GM18861 (cell line): ENCODE measurements around the gene PABPN1L.

ENCODE experiments used
- ATAC-seq: cut with Tn5 transposase; IDR thresholded peaks from one replicate; pipeline ENCODE4 v1.9.1; 2021; ENCODE audit not compliant: unreplicated experiment

The PABPN1L gene

GRCh38 chr16:88853325-88853941, 13.0 kb downstream of the PABPN1L start:
- no peak for ATAC-seq

DNA sequence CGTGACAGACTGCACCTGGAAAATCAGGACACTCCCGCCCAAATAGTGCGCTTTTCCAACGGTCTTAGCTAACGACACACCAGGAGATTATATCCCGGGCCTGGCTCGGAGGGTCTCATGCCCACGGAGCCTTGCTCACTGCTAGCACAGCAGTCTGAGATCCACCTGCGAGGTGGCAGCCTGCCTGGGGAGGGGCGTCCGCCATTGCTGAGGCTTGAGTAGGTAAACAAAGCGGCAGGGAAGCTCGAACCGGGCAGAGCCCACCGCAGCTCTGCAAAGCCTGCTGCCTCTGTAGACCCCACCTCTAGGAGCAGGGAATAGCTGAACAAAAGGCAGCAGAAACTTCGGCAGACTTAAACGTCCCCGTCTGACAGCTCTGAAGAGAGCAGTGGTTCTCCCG, 14.8 kb downstream of the PABPN1L start:
- ATAC-seq = no peak

GRCh38 chr16:88850531-88851199, 15.8 kb downstream of the PABPN1L start:
- ATAC-seq = no peak

GRCh38 chr16:88848557-88848956, 17.9 kb downstream of the PABPN1L start:
- no peak for ATAC-seq

DNA sequence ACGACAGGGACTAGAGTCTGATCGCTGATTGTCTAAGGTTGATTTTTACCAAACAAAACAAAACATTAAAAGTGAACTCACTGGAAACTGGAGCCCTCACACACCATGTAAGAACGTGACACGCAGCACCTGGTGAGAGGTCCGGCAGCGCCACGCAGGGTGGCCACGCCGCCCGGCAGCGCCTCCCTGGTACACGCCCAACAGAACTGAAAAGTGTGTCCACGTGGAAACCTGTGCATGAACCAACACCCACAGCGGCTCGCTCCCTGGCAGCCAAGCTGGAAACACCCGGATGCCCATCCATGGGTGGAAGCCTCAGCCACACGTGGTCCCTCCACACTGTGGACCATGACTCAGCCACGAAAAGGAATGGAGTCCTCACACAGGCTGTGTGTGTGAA, 18.8 kb downstream of the PABPN1L start:
- ATAC-seq = no peak

DNA sequence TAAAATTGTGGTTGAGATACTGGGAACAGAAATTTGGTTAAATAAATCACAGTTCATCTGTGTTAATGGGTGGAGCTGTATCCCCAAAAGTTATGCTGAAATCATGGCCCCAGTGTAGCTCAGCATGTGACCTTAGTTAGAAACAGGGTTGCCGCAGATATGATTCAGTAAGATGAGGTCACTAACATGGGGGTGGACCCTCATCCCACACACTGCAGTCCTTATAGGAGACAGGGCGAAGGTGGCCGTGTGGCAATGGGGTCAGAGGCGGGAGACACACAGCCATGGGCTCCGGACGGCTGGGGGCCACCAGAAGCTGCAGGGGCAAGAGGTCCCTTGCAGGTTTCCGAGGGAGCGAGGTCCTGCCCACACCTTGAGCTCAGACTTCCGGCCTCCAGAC, 20.4 kb downstream of the PABPN1L start:
- no peak for ATAC-seq

DNA sequence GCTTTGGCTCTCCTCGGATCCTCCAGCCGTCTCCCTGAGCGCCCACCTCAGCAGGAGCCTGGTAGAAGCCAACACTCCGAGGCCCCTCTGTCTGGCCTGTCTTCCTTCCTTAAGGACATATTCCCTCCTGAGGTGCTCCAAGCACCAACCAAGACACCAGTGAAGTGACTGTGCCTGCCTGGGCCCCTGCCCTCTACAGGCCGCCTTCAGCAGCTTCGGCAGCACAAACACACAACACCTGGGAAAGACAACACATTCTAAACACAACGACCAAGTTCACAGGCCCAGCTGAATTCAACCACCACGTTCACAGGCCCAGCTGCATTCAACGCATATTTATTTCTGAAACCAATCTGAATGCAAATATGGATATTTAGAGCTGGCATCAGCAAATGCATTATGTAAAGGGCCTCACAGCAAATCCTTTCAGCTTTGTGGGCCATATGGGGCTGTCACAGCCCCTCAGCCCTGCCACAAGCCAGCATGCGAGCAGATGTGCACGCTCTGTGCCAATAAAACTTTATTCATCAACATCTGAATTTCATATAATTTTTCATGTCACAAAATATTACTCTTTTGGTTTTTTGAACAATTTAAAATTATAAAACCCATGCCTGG, 21.9 kb downstream of the PABPN1L start:
- ATAC-seq = no peak

DNA sequence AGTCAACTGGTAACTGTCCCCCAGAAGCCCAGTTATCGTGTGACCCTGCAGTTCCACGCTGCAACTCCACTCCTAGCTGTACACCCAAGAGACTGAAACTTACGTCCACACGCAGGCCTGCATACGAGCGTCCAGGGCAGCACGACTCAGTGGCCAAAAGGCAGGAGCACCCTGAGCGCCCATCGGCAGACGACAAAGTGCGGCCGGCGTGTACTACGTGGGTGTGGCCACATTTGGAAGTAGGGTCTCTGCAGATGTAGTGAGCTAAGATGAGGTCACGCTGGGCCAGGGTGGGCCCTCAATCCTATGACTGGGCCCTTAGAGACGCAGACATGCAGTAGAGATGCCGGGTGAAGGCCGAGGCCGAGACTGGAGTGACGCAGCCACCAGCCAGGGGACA, 23.2 kb downstream of the PABPN1L start:
- no peak for ATAC-seq

DNA sequence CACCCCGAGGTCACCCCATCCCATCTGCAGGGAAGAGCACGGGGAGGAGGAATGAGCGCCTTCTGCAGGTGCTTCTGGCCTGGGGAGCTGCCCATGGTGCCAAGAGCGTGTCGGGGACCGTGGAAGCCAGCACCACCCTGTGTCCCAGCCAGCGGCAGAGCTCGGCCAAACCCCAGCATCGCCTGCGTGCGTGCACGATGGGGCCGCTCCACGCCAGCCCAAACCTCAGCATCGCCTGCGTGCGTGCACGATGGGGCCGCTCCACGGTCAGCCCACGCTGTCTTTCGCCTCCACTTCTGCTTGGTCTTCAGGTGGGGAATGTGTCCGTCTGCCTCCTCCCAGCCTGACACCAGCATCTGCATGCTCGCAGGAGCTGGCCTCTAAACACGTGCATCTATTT, 23.7 kb downstream of the PABPN1L start:
- no peak for ATAC-seq

DNA sequence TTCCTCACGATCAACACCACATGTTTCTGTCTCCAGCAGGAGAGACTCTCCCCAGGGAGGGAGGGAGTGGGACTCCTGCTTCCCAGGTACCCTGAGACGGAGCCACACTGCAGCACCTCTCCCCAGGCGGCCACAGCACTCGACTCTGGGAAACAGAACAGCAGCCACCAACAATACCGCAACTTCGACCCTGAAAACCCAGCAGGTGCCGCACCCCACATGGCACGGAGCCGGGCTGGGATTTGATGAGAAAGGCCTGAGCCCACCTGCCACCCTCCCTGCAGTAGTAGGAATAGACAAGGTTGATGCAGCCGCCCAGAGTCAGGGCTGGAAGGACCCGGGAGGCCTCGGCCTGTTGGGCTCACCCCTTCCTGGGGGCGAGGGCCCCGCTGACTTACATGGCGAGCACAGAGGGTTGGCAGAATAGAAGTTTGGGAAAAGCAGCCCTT, 24.1 kb downstream of the PABPN1L start:
- ATAC-seq = no peak

DNA sequence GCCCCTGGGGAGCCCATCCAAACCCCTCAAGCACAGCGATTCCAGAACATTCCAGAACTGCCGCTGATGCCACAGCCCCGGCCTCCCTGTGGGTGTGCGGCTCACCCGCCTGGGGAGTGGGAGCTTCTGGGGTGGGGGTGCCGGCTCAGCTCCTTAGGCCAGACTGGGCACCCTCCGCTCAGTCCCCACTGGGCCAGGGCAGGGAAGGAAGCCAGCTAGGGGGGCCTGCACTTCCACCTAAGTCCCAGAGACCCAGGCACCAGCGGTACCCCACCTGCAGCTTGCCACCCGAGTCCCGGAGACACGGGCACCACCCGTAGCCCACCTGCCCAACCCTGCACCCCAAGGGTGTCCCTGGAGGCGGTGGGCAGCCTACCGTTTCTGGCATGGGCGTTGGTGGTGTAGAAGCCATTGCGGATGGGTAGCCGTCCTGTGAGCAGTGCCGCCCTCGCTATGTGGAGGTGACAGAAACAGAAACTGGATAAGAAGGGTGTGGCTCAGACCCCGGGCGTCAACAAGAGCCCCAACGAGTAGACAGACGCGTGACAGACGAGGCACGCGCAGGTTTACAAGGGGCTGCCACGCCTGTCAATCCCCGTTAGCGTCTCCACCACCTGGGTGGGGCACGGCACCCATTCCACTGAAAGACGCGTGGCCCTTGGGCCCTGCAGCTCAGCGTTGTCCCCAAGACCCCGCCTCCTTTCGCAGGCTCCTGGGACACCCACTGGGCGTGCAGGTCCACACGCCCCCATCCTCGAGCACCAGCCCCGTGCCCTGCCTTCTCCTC, 24.7 kb downstream of the PABPN1L start:
- ATAC-seq = no peak

GRCh38 chr16:88840600-88841215, 25.8 kb downstream of the PABPN1L start:
- no peak for ATAC-seq

GRCh38 chr16:88839745-88840599, 26.5 kb downstream of the PABPN1L start:
- ATAC-seq = no peak

DNA sequence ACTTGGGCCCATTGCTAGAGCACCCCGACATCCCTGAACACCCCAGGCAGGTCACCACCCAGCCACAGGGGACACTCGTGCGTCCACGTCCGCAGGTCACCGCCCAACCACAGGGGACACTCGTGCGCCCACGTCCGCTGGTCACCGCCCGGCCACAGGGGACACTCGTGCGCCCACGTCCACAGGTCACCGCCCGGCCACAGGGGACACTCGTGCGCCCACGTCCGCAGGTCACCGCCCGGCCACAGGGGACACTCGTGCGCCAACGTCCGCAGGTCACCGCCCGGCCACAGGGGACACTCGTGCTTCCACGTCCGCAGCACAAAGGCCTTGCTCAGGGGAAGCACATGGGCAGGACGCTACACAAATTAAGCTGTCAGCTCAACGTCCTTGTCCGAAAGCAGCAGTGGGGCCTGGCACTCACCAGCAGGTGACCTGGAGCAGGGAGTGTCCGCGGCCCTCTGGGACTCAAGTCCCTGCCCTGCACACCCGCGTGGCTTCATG, 27.4 kb downstream of the PABPN1L start:
- no peak for ATAC-seq

GRCh38 chr16:88838566-88838965, 27.9 kb downstream of the PABPN1L start:
- no peak for ATAC-seq

- ATAC-seq = no peak
Measured at GRCh38 chr16:88837806-88838205, 28.7 kb downstream of the PABPN1L start.

DNA sequence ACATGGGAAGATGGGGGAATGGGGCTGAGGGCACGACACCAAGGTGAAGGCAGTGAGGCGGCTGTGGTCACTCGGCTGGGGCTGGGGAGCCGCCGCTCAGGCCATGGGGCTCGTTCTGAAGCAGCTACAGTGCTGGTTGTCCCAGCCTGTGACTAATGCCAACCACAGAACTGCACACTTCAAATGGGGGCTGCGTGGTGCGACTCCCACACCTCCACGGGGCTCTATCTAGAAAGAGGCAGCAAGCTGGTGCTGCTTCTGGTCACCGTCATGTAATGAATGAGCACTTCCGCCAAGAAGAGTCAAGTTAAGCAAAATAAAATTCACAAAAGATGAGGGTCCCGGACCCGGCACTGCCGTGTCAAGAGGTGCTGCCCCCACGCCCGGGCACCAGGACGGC, 29.7 kb downstream of the PABPN1L start:
- no peak for ATAC-seq

DNA sequence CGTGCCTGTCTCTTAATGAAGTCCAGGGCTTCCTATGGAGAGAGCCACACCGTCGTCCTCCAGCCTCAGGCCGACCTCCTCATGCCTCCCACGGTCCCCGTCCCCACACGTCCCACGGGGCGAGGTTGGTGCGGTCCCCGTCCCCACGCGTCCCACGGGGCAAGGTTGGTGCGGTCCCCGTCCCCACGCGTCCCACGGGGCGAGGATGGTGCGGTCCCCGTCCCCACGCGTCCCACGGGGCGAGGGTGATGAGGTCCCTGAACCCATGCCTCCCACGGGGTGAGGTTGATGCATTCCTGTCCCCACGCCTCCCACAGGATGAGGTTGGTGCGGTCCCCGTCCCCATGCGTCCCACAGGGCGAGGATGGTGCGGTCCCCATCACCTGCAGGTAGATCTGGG, 30.6 kb downstream of the PABPN1L start:
- no peak for ATAC-seq

- no peak for ATAC-seq
Measured at GRCh38 chr16:88835383-88835782, 31.1 kb downstream of the PABPN1L start.

- no peak for ATAC-seq
Measured at GRCh38 chr16:88834670-88835069, 31.8 kb downstream of the PABPN1L start.
